Left lobe of liver (tissue), 2 donors: ENCODE results near the gene PRKAG2. TPM values are rescaled to one million over a fixed set of nuclear protein-coding genes. Genes with fewer than 3 reads are reported as not detected.

Experiments
- ATAC-seq: fragments of 200-7000 bp; cut with Tn5 transposase; one replicate; pipeline ENCODE4 v1.9.1; 2020; ENCODE audit warnings: mild to moderate bottlenecking, moderate library complexity
- DNase-seq: peaks from one replicate; pipeline ENCODE4 v3.0.0-alpha.2; 2020; ENCODE audit warnings: low spot score
- total RNA-seq: library from RNA; stranded (reverse); gene quantifications from one replicate; pipeline ENCODE4 v1.2.1, GENCODE V29; 2021
- donor health status: DM: no; HTN: no; CAD: no; lungs with moderate emphysema.
- donor health status: DM: no; HTN: yes; CAD: no.

The PRKAG2 gene
- total RNA-seq, 1 donor from 2014 or later: 43.4 TPM

GRCh38 chr7:151821226-151821625 lies 55.7 kb downstream of the PRKAG2 start:
- DNase-seq (no peak), ATAC-seq (no peak)

GRCh38 chr7:151820491-151821105 lies 56.3 kb downstream of the PRKAG2 start:
- no peak for DNase-seq
- no peak for ATAC-seq

- ATAC-seq (peak; percentile 53), DNase-seq (peak; percentile 86)
Observed at GRCh38 chr7:151819866-151820265, 57.0 kb downstream of the PRKAG2 start.

- ATAC-seq: peak; percentile 42
Observed at GRCh38 chr7:151818674-151819519, 58.0 kb downstream of the PRKAG2 start.

GRCh38 chr7:151817981-151818673 lies 58.8 kb downstream of the PRKAG2 start:
- DNase-seq: no peak

More at GRCh38 chr7:151818674-151819519, 58.0 kb downstream of the PRKAG2 start:
- no peak for DNase-seq

GRCh38 chr7:151817315-151817690 lies 59.6 kb downstream of the PRKAG2 start:
- ATAC-seq: no peak
- no peak for DNase-seq

More at GRCh38 chr7:151817981-151818673, 58.8 kb downstream of the PRKAG2 start:
- ATAC-seq: no peak

- ATAC-seq: no peak
- DNase-seq: no peak
Observed at GRCh38 chr7:151816562-151817314, 60.2 kb downstream of the PRKAG2 start.

GRCh38 chr7:151815419-151815818 lies 61.5 kb downstream of the PRKAG2 start:
- no peak for DNase-seq
- ATAC-seq: no peak

GRCh38 chr7:151814400-151815009 lies 62.4 kb downstream of the PRKAG2 start:
- no peak for ATAC-seq
- DNase-seq: no peak

GRCh38 chr7:151813997-151814396 lies 62.9 kb downstream of the PRKAG2 start:
- DNase-seq: no peak
- ATAC-seq: no peak

GRCh38 chr7:151813445-151813844 lies 63.5 kb downstream of the PRKAG2 start:
- ATAC-seq (no peak), DNase-seq (no peak)

GRCh38 chr7:151812967-151813366 lies 63.9 kb downstream of the PRKAG2 start:
- no peak for ATAC-seq
- DNase-seq: no peak

- ATAC-seq (peak; percentile 11), DNase-seq (no peak)
Observed at GRCh38 chr7:151810441-151811232, 66.3 kb downstream of the PRKAG2 start.

- no peak for ATAC-seq
Observed at GRCh38 chr7:151809864-151810170, 67.1 kb downstream of the PRKAG2 start.

GRCh38 chr7:151809146-151809863 lies 67.6 kb downstream of the PRKAG2 start:
- ATAC-seq: no peak
- DNase-seq: no peak

More at GRCh38 chr7:151809864-151810170, 67.1 kb downstream of the PRKAG2 start:
- no peak for DNase-seq

- ATAC-seq (peak; percentile 83), DNase-seq (peak; percentile 80)
Observed at GRCh38 chr7:151808400-151809145, 68.3 kb downstream of the PRKAG2 start.

GRCh38 chr7:151807846-151808245 lies 69.1 kb downstream of the PRKAG2 start:
- ATAC-seq (peak; percentile 3), DNase-seq (no peak)
